GM21447 (cell line): Measurements from ENCODE around the gene MBD3L5.
"Not testable (repeated sequence)": the region's sequence is repeated elsewhere in the genome, so short reads cannot be mapped to it uniquely, and the experiment has no call there.

Source experiments
- ATAC-seq: cut with Tn5 transposase; IDR thresholded peaks from one replicate; pipeline ENCODE4 v1.9.1; 2021; ENCODE audit not compliant: unreplicated experiment

The MBD3L5 gene

GRCh38 chr19:7051421-7051820 lies 21.0 kb downstream of the MBD3L5 start:
- ATAC-seq, result not testable (repeated sequence)

DNA sequence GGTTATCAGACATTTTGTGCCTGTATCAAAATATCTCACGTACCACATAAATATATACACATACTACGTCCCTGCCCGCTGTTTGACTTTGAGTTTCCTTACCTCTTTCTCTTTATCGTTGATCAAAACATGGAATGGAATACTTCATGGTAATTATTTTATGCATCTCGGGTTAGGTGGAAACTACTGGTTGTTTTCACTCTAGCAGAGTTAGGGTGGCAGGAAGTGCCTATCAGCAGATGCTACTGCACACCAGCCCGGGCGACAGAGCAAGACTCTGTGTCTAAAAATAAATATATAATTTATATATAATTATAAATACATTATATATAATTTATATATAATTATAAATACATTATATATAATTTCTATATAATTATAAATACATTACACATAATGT lies 22.5 kb downstream of the MBD3L5 start:
- ATAC-seq, result not testable (repeated sequence)

- ATAC-seq, result not testable (repeated sequence)
Measured at GRCh38 chr19:7054635-7055368, 24.4 kb downstream of the MBD3L5 start.

DNA sequence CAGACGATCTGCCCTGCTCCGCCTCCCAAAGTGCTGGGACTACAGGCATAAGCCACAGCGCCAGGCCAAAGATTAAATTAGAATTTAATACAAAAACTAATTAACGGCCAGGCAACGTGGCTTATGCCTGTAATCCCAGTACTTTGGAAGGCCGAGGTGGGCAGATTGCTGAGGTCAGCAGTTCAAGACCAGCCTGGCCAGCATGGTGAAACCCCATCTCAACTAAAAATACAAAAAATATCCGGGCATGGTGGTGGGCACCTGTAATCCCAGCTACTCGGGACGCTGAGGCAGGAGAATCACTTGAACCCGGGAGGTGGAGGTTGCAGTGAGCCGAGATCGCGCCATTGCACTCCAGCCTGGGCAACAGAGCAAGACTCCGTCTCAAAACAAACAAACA lies 25.3 kb downstream of the MBD3L5 start:
- not testable (repeated sequence) for ATAC-seq

- not testable (repeated sequence) for ATAC-seq
Measured at GRCh38 chr19:7056371-7056770, 26.0 kb downstream of the MBD3L5 start.

GRCh38 chr19:7058576-7058975 lies 28.2 kb downstream of the MBD3L5 start, which contains the start of gene MBD3L3:
Gene MBD3L3 (minus strand): TSS chr19:7058676. CDS start chr19:7058605, 71 bp downstream.
- not testable (repeated sequence) for ATAC-seq

- not testable (repeated sequence) for ATAC-seq
Measured at GRCh38 chr19:7059977-7060376, 29.6 kb downstream of the MBD3L5 start.

GRCh38 chr19:7063339-7063738 lies 33.0 kb downstream of the MBD3L5 start:
- ATAC-seq, result no peak

- ATAC-seq, result no peak
Measured at GRCh38 chr19:7063764-7064418, 33.5 kb downstream of the MBD3L5 start.

DNA sequence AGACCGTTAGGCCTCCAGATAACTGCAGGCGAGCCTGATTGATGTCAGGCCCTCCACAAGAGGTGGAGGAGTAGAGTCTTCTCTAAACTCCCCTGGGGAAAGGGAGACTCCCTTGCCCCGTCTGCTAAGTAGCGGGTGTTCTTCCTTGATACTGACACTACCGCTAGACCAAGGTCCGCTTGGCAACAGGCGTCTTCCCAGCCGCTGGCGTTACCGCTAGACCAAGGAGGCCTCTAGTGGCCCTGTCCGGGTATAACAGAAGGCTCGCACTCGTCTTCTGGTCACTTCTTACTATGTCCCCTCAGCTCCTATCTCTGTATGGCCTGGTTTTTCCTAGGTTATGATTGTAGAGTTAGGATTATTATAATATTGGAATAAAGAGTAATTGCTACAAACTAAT lies 36.7 kb downstream of the MBD3L5 start:
- ATAC-seq, result not testable (repeated sequence)

- no peak for ATAC-seq
Measured at GRCh38 chr19:7067716-7068115, 37.3 kb downstream of the MBD3L5 start.

DNA sequence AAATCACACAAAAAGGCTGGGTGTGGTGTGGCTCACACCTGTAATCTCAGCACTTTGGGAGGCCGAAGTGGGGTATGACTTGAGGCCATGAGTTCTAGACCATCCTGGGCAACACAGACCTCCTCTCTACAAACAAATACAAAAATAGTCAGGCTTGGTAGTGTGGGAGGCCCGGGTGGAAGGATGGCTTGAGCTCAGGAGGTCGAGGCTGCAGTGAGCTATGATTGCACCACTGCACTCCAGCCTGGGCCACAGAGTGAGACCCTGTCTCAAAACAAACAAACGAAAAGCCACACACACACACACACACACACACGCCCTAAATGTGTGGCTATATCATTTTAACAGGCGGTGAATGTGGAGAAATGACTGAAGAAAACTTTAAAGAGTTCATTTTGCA lies 38.2 kb downstream of the MBD3L5 start:
- no peak for ATAC-seq

- peak; percentile 92 for ATAC-seq
Measured at GRCh38 chr19:7069042-7069903, 38.9 kb downstream of the MBD3L5 start, which contains the start of gene ZNF557. Gene ZNF557 (plus strand): TSS chr19:7069703. CDS start chr19:7075075, 5,372 bp downstream.

GRCh38 chr19:7069904-7070226 lies 39.5 kb downstream of the MBD3L5 start:
- peak; percentile 10 for ATAC-seq

DNA sequence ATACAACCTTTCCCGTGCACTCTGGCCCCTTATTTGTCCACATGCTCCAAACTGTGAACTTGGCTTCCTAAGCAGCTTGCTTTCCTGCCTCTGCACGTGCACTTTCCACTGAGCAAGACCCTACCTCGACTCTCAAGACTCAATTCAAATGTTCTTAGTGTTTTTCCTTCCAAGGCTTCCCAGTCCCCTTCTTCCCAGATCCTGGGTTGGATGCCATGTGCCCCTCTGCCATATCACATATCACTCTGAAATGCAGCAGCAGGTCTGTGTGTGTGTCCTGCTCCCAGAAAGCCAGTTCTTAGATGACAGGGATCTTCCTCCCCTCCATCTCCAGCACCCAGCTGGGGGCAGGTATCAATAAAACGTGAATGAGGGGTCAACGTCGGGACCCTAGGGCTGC lies 42.2 kb downstream of the MBD3L5 start:
- no peak for ATAC-seq

GRCh38 chr19:7074705-7075282 lies 44.4 kb downstream of the MBD3L5 start:
- ATAC-seq, result no peak

- no peak for ATAC-seq
Measured at GRCh38 chr19:7076151-7076550, 45.8 kb downstream of the MBD3L5 start.

- ATAC-seq, result no peak
Measured at GRCh38 chr19:7078008-7078407, 47.6 kb downstream of the MBD3L5 start.
